Ovary (tissue), 9 donors: Measurements from ENCODE around the gene PRKAR2A. TPM values are rescaled to one million over a fixed set of nuclear protein-coding genes. Genes with fewer than 3 reads are reported as not detected.
"Not testable (repeated sequence)": the region's sequence is repeated elsewhere in the genome, so short reads cannot be mapped to it uniquely, and the experiment has no call there.

Source experiments
- DNase-seq, 5 donors: peaks; one replicate each; pipeline ENCODE4 v3.0.0-alpha.2; 2019 to 2020
- H3K27ac ChIP-seq, 2 donors: fragments of 200-600 bp; one replicate each; pipeline versions ENCODE4 v1.5.1 to v1.8.0; 2019 to 2022
- H3K27me3 ChIP-seq: fragments of 200-600 bp; one replicate; pipeline ENCODE4 v1.8.0; 2022
- H3K36me3 ChIP-seq: fragments of 200-600 bp; sonication (generic); one replicate; pipeline ENCODE4 v1.5.1; 2019
- H3K4me1 ChIP-seq: one replicate; pipeline ENCODE4 v1.8.1; 2013; ENCODE audit warnings: mild to moderate bottlenecking, moderate library complexity; ENCODE audit not compliant: insufficient read depth
- H3K4me3 ChIP-seq: fragments of 200-600 bp; sonication (generic); one replicate; pipeline ENCODE4 v1.5.1; 2017
- H3K9me3 ChIP-seq, 2 donors: fragments of 200-600 bp in 1 of 2; sonication (generic) in 1 of 2; one replicate each; pipeline versions ENCODE4 v1.5.1 to v1.8.1; 2013 to 2019; ENCODE audit warnings: mild to moderate bottlenecking in 1 of 2, moderate library complexity in 1 of 2
- EP300 ChIP-seq: sonication (generic); formaldehyde crosslinking; IDR thresholded peaks from one replicate; pipeline ENCODE4 v1.6.1; 2017; ENCODE audit warnings: antibody characterized with exemption
- POLR2A ChIP-seq: fragments of 450-650 bp; IDR thresholded peaks from one replicate; pipeline ENCODE4 v1.6.1; 2017; ENCODE audit warnings: antibody characterized with exemption, mild to moderate bottlenecking, moderate library complexity
- WGBS, 3 donors: extraction: QIAGEN DNeasy Blood & Tissue Kit in 1 of 3; methylation state at CpG; one replicate each; pipeline versions ENCODE4 v1.1.5 to v1.1.7; 2013 to 2017; 5-methylcytosine and 5-hydroxymethylcytosine counted together
- intact Hi-C, 4 donors: fragments of 100-400 bp; cut with DNase I; formaldehyde crosslinking; loops; one replicate each; pipeline versions ENCODE4 v1.11.0 to v1.15.1; 2022 to 2023
- polyA plus RNA-seq, 2 donors: library from polyadenylated mRNA; stranded (reverse); fragments of 200-250 nt in 1 of 2; fragments of 350-450 nt in 1 of 2; fragmentation: Illumina TruSeq in 1 of 2; extraction: RNeasy Lipid Tissue Mini Kit (QIAGEN cat#74804) in 1 of 2; gene quantifications; one replicate each; pipeline ENCODE4 v1.2.3, GENCODE V29; 2013 to 2014
- total RNA-seq, 7 donors: library from RNA; depleted of rRNA in 2 of 7; stranded (reverse); fragments of >200 nt in 2 of 7; fragmentation: NEBNext Ultra II Directional in 3 of 7; extraction: Animal tissue kit (Norgen Biotek cat#: 25700) in 3 of 7; gene quantifications; one replicate each; pipeline versions ENCODE4 v1.1.0 to v1.2.4, GENCODE V29; 2016 to 2023
- TF ChIP-seq, protein P1 (sequence below), 3 donors: fragments of 450-650 bp in 2 of 3; fragments of 200-600 bp in 1 of 3; IDR thresholded peaks; one replicate each; pipeline versions ENCODE4 v1.5.1 to v1.8.0; 2016 to 2022; ENCODE audit warnings: antibody characterized with exemption in 3 of 3, mild to moderate bottlenecking in 1 of 3
- donor health status: DM: no; HTN: no; CAD: no; lungs with moderate emphysema.
- donor health status: DM: no; HTN: no; CAD: no.
- donor health status: Bipolar disorder and iron deficiency.
- donor health status: DM: yes; HTN: yes; CAD: no.
- donor health status: DM: no; HTN: no; CAD: no.
- donor health status: DM: yes; HTN: yes; CAD: no.

The PRKAR2A gene
- total and polyA plus RNA-seq, 9 donors: 9.4 to 52.6 (median 41.5) TPM

DNA sequence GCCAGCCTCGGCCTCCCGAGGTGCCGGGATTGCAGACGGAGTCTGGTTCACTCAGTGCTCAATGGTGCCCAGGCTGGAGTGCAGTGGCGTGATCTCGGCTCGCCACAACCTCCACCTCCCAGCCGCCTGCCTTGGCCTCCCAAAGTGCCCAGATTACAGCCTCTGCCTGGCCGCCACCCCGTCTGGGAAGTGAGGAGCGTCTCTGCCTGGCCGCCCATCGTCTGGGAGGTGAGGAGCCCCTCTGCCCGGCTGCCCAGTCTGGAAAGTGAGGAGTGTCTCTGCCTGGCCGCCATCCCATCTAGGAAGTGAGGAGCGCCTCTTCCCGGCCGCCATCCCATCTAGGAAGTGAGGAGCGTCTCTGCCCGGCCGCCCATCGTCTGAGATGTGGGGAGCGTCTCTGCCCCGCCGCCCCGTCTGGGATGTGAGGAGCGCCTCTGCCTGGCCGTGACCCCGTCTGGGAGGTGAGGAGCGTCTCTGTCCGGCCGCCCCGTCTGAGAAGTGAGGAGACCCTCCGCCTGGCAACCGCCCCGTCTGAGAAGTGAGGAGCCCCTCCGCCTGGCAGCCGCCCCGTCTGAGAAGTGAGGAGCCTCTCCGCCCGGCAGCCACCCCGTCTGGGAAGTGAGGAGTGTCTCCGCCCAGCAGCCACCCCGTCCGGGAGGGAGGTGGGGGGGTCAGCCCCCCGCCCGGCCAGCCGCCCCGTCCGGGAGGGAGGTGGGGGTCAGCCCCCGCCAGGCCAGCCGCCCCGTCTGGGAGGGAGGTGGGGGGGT is 113.7 kb downstream of the PRKAR2A start:
- H3K27ac ChIP-seq, H3K4me3 ChIP-seq, H3K36me3 ChIP-seq, intact Hi-C loops, H3K4me1 ChIP-seq, DNase-seq, H3K27me3 ChIP-seq, H3K9me3 ChIP-seq: not testable (repeated sequence)
- 93 to 96% (median 95%) methylated on average over 22 to 50 of the region's 53 CpGs for WGBS, 3 donors

DNA sequence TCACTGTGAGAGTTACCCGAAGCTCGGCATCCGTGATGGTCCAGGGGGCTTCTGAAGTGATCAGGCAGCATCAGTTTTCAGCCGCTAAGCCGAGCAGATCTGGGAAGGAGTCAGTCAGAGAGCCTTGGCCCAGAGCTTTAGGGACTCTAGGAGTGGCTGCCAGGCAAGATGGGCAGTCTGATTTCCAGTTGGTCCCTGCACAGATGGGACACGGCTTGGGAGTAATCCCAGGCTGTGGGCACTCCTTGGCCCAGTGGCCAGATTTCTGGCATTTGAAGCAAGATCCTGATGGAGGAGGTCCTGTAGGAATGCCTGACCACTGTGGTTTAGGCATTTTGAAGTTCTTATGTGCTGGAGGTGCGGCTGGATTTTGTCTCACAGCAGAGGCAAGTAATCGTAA is 120.2 kb downstream of the PRKAR2A start:
- Histone ChIP-seq H3K27me3 (no peaks in the 10 kb centered on the region), H3K9me3 (no peaks in the 10 kb centered on the region), H3K36me3 (no peaks in the 10 kb centered on the region), H3K27ac (no peak overlapping the region), H3K4me3 (no peak overlapping the region), H3K4me1 (no peaks in the 10 kb centered on the region)
- intact Hi-C loops: no loop called here
- TF ChIP-seq, protein P1, sequence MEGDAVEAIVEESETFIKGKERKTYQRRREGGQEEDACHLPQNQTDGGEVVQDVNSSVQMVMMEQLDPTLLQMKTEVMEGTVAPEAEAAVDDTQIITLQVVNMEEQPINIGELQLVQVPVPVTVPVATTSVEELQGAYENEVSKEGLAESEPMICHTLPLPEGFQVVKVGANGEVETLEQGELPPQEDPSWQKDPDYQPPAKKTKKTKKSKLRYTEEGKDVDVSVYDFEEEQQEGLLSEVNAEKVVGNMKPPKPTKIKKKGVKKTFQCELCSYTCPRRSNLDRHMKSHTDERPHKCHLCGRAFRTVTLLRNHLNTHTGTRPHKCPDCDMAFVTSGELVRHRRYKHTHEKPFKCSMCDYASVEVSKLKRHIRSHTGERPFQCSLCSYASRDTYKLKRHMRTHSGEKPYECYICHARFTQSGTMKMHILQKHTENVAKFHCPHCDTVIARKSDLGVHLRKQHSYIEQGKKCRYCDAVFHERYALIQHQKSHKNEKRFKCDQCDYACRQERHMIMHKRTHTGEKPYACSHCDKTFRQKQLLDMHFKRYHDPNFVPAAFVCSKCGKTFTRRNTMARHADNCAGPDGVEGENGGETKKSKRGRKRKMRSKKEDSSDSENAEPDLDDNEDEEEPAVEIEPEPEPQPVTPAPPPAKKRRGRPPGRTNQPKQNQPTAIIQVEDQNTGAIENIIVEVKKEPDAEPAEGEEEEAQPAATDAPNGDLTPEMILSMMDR (IDR thresholded peaks at IDR 0.05): no peak
- TF ChIP-seq EP300 (no peak), POLR2A (no peak)
- DNase-seq: no peak
- 91 to 94% (median 93%) methylated on average over 8 of the region's 8 CpGs for WGBS, 3 donors

DNA sequence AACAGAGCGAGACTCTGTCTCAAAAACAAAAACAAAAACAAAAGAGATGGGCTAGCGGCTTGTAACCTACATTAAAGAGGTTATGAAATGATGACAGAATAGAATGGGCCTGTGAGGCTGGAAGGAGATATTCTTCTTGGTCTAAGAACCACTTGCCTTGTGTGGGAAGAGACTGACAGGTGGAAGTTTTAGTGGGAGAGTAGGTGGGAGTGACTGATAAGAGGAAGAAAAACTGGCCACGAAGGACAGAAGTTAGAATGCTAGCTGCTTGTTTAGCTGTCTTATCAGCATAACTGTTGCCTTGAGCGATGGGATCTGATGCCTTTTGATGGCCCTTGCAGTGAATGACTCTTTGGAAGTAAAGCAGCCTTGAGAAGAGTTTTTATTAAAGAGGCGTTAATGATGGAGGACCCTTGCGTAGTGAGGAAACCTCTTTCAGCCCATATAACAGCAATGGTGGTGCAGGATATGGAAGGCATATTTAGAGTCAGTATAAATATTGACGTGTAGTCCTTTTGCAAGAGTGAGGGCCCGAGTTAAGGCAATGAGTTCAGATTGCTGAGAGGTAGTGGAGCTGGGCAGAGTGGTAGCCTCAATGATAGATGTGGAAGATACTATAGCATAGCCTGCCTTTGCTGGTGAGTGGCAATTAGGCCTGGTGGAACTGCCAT is 122.4 kb downstream of the PRKAR2A start:
- H3K4me3 ChIP-seq, H3K27ac ChIP-seq, H3K27me3 ChIP-seq, DNase-seq, H3K36me3 ChIP-seq, intact Hi-C loops, H3K4me1 ChIP-seq, H3K9me3 ChIP-seq: not testable (repeated sequence)
- 81 to 83% (median 81%) methylated on average over 8 of the region's 8 CpGs for WGBS, 3 donors

DNA sequence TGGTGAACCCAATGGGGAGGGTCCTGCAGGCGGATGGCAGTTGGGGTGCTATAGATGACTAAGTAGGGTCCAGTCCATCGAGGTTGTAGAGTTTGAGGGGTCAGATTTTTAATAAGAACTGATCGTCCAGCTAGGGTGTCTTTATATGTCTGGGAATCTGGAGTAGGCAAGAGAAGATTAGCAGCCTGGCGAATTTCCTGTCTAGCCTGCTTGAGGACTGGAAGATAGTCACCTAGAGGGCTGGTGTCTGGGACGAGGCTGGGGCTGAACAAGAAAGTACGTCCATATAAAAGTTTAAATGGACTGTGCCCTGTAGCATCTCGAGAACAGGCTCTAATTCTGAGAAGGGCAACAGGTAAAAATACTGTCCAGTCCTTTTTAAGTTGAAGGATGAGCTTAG is 123.9 kb downstream of the PRKAR2A start:
- 92 to 93% (median 92%) methylated on average over 7 of the region's 7 CpGs for WGBS, 3 donors
- no peak overlapping the region for H3K27ac ChIP-seq
- H3K4me1 ChIP-seq: no peaks in the 10 kb centered on the region
- TF ChIP-seq, protein P1 (IDR thresholded peaks at IDR 0.05): no peak
- no peak for TF ChIP-seq EP300
- TF ChIP-seq POLR2A: no peak
- no peaks in the 10 kb centered on the region for H3K9me3 ChIP-seq
- intact Hi-C loops: no loop called here
- DNase-seq: no peak
- no peak overlapping the region for H3K4me3 ChIP-seq
- no peaks in the 10 kb centered on the region for H3K27me3 ChIP-seq
- H3K36me3 ChIP-seq: no peaks in the 10 kb centered on the region

DNA sequence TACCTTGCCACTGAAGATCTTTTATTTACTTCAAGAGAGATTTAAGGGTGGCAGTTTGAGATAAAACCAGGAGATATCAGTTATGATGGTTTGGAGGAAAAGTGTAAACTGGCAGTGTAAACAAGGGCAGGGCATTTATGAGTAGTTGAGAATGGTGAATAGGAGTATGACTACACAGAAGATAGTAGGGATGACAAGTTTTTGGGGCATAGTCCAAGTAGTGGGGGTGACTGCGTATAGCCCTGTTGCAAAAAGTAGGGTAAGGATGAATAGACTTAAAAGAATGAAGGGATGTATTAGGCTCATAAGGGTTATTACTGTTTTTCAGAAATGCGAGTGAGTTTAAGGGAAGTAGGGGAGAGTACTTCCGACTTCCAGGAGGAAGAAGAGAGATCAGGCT is 124.4 kb downstream of the PRKAR2A start:
- 85 to 87% (median 86%) methylated on average over 3 of the region's 3 CpGs for WGBS, 3 donors
- H3K27ac ChIP-seq, H3K27me3 ChIP-seq, intact Hi-C loops, H3K4me1 ChIP-seq, H3K4me3 ChIP-seq, H3K9me3 ChIP-seq, DNase-seq, H3K36me3 ChIP-seq: not testable (repeated sequence)
